ENCODE measurements around the gene IER5L.

IER5L gene

GRCh38 chr9:129187042-129187441, 9.0 kb upstream of the IER5L start:
- no peak for ATAC-seq
- TF ChIP-seq, protein P1, sequence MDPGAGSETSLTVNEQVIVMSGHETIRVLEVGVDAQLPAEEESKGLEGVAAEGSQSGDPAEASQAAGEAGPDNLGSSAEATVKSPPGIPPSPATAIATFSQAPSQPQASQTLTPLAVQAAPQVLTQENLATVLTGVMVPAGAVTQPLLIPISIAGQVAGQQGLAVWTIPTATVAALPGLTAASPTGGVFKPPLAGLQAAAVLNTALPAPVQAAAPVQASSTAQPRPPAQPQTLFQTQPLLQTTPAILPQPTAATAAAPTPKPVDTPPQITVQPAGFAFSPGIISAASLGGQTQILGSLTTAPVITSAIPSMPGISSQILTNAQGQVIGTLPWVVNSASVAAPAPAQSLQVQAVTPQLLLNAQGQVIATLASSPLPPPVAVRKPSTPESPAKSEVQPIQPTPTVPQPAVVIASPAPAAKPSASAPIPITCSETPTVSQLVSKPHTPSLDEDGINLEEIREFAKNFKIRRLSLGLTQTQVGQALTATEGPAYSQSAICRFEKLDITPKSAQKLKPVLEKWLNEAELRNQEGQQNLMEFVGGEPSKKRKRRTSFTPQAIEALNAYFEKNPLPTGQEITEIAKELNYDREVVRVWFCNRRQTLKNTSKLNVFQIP (CRISPR knock-in tag; IDR thresholded peaks at IDR 0.05; ENCODE audit: borderline replicate concordance, low read depth): no peak
- TF ChIP-seq ZFP30 (CRISPR knock-in tag; IDR thresholded peaks at IDR 0.05) (no peak), BACH2 (CRISPR knock-in tag; IDR thresholded peaks at IDR 0.05; ENCODE audit: borderline replicate concordance) (no peak), SNAI2 (CRISPR knock-in tag; IDR thresholded peaks at IDR 0.05) (no peak), ZNF70 (CRISPR knock-in tag; IDR thresholded peaks at IDR 0.05) (no peak), OSR1 (CRISPR knock-in tag; IDR thresholded peaks at IDR 0.05) (no peak), ZNF565 (CRISPR knock-in tag; conservative IDR thresholded peaks at IDR 0.05; ENCODE audit: low read depth) (no peak), ZNF8 (CRISPR knock-in tag; IDR thresholded peaks at IDR 0.05) (no peak), TCF4 (CRISPR knock-in tag; IDR thresholded peaks at IDR 0.05; ENCODE audit: borderline replicate concordance) (no peak), GLIS3 (CRISPR knock-in tag; IDR thresholded peaks at IDR 0.05) (no peak), TSHZ2 (CRISPR knock-in tag; IDR thresholded peaks at IDR 0.05) (no peak), ESRRG (CRISPR knock-in tag; IDR thresholded peaks at IDR 0.05) (no peak)

GRCh38 chr9:129185991-129186390, 7.9 kb upstream of the IER5L start:
- no peak for TF ChIP-seq RARB (CRISPR knock-in tag; IDR thresholded peaks at IDR 0.05)
- TF ChIP-seq TCF4 (CRISPR knock-in tag; IDR thresholded peaks at IDR 0.05; ENCODE audit: borderline replicate concordance): no peak
- TF ChIP-seq ESRRG (CRISPR knock-in tag; IDR thresholded peaks at IDR 0.05): no peak
- ATAC-seq: no peak

- TF ChIP-seq GLIS3 (CRISPR knock-in tag; IDR thresholded peaks at IDR 0.05) (no peak), PPARA (CRISPR knock-in tag; IDR thresholded peaks at IDR 0.05; ENCODE audit: borderline replicate concordance) (no peak), ZC3H10 (CRISPR knock-in tag; IDR thresholded peaks at IDR 0.05) (no peak), ZNF8 (CRISPR knock-in tag; IDR thresholded peaks at IDR 0.05) (no peak)
- no peak for ATAC-seq
Observed at GRCh38 chr9:129185402-129185801, 7.3 kb upstream of the IER5L start.

DNA sequence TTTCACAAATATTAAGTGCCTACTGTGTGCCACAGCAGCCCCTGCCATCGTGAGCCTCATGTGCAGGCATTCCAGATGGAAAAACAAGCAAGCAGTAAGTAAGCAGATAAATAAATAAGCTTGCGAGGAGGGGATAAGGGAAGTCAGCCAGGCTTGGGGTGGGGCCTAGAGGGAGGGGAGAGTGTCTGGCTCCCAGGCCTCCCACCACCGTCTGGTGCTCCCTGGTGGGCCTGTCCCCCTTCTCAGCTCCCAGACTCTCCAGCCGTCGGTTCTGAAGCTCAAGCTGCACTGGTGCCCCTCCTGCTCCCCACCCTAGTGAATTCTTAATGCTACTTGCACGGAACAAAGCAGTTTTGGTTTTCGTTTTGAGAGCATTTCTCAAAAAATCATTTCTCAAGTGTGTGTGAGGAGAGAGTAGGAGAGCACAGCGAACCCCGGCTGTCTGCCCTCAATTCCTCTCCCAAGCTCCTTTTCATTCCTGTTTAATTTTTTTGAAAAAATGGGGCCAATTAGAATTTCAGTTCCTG, 6.6 kb upstream of the IER5L start:
- TF ChIP-seq GLIS3 (CRISPR knock-in tag; IDR thresholded peaks at IDR 0.05): no peak
- no peak for TF ChIP-seq PPARA (CRISPR knock-in tag; IDR thresholded peaks at IDR 0.05; ENCODE audit: borderline replicate concordance)
- TF ChIP-seq TSHZ2 (CRISPR knock-in tag; IDR thresholded peaks at IDR 0.05): no peak
- TF ChIP-seq RARB (CRISPR knock-in tag; IDR thresholded peaks at IDR 0.05): no peak
- TF ChIP-seq ZNF565 (CRISPR knock-in tag; conservative IDR thresholded peaks at IDR 0.05; ENCODE audit: low read depth): no peak
- TF ChIP-seq SNAI2 (CRISPR knock-in tag; IDR thresholded peaks at IDR 0.05): no peak
- no peak for TF ChIP-seq ZC3H10 (CRISPR knock-in tag; IDR thresholded peaks at IDR 0.05)
- no peak for TF ChIP-seq ZNF8 (CRISPR knock-in tag; IDR thresholded peaks at IDR 0.05)
- TF ChIP-seq ZFP30 (CRISPR knock-in tag; IDR thresholded peaks at IDR 0.05): no peak
- TF ChIP-seq CSRNP3 (CRISPR knock-in tag; IDR thresholded peaks at IDR 0.05): no peak
- no peak for TF ChIP-seq CREB5 (CRISPR knock-in tag; IDR thresholded peaks at IDR 0.05; ENCODE audit: low read depth)
- no peak for TF ChIP-seq CSDC2 (CRISPR knock-in tag; IDR thresholded peaks at IDR 0.05)
- no peak for ATAC-seq
